ENCODE data around the gene NCR3LG1. TPM values are rescaled to one million over a fixed set of nuclear protein-coding genes. Genes with fewer than 3 reads are reported as not detected.

NCR3LG1 gene
- total and polyA plus RNA-seq, 7 experiments from 2014 or later, result 0.70 to 2.9 (median 2.3) TPM; not detected in 2

- Histone ChIP-seq H3K9me3 (ENCODE audit: control insufficient read depth in 2 of 3, low read length in 3 of 3) (no peaks in the 10 kb centered on the region), H3K4me3 (ENCODE audit: low read length) (no peak overlapping the region), H3K27ac (ENCODE audit: low read depth, low read length) (no peak overlapping the region), H3K4me1 (ENCODE audit: control insufficient read depth in 2 of 2, insufficient read depth in 2 of 2, low read length in 2 of 2) (no peaks in the 10 kb centered on the region), H3K27me3 (ENCODE audit: control insufficient read depth in 2 of 2, insufficient read depth in 2 of 2, low read length in 2 of 2) (no peaks in the 10 kb centered on the region), H3K36me3 (ENCODE audit: control insufficient read depth in 2 of 3, insufficient read depth in 3 of 3, low read length in 3 of 3) (no peaks in the 10 kb centered on the region)
- Mint-ChIP-seq H3K27me3 (peaks cover 0 to 11% (median 0%) of the 10 kb centered on the region in 5 donors), H3K4me1 (peaks cover 0 to 10% (median 0%) of the 10 kb centered on the region in 7 donors), H3K27ac (no peak overlapping the region), H3K36me3 (no peaks in the 10 kb centered on the region), H3K9me3 (no peaks in the 10 kb centered on the region), H3K4me3 (no peak overlapping the region)
- CTCF ChIA-PET, result no interaction called here
- POLR2A ChIA-PET, result no interaction called here
- intact Hi-C loops (cut with micrococcal nuclease), result no loop called here
- no peak for DNase-seq
- ATAC-seq, result no peak
Observed at GRCh38 chr11:17406082-17406817, 54.6 kb downstream of the NCR3LG1 start.

- Histone ChIP-seq H3K27me3 (ENCODE audit: control insufficient read depth in 2 of 2, insufficient read depth in 2 of 2, low read length in 2 of 2) (no peaks in the 10 kb centered on the region), H3K4me1 (ENCODE audit: control insufficient read depth in 2 of 2, insufficient read depth in 2 of 2, low read length in 2 of 2) (no peaks in the 10 kb centered on the region), H3K9me3 (ENCODE audit: control insufficient read depth in 2 of 3, low read length in 3 of 3) (no peaks in the 10 kb centered on the region), H3K27ac (ENCODE audit: low read depth, low read length) (no peak overlapping the region), H3K4me3 (ENCODE audit: low read length) (no peak overlapping the region), H3K36me3 (ENCODE audit: control insufficient read depth in 2 of 3, insufficient read depth in 3 of 3, low read length in 3 of 3) (no peaks in the 10 kb centered on the region)
- no peak for DNase-seq
- intact Hi-C loops (cut with micrococcal nuclease), result no loop called here
- H3K27me3 Mint-ChIP-seq, result peaks cover 0 to 11% (median 0%) of the 10 kb centered on the region in 5 donors
- H3K4me1 Mint-ChIP-seq, result peaks cover 0 to 12% (median 0%) of the 10 kb centered on the region in 7 donors
- H3K9me3 Mint-ChIP-seq, result no peaks in the 10 kb centered on the region
- no peak overlapping the region for H3K4me3 Mint-ChIP-seq
- ChIA-PET POLR2A (no interaction called here), CTCF (no interaction called here)
- ATAC-seq, result no peak
- no peaks in the 10 kb centered on the region for H3K36me3 Mint-ChIP-seq
- H3K27ac Mint-ChIP-seq, result peak overlapping the region in 1 of 9 donors; percentile 41
Observed at GRCh38 chr11:17406818-17407149, 55.2 kb downstream of the NCR3LG1 start.

GRCh38 chr11:17407575-17407974, 56.0 kb downstream of the NCR3LG1 start:
- no peak overlapping the region for H3K27ac ChIP-seq (ENCODE audit: low read depth, low read length)
- no peak overlapping the region for H3K4me3 ChIP-seq (ENCODE audit: low read length)
- no peak for DNase-seq
- intact Hi-C loops (cut with micrococcal nuclease), result no loop called here
- ChIA-PET CTCF (no interaction called here), POLR2A (no interaction called here)
- no peak for ATAC-seq
- H3K36me3 Mint-ChIP-seq, result no peaks in the 10 kb centered on the region
- H3K27me3 ChIP-seq (ENCODE audit: control insufficient read depth in 2 of 2, insufficient read depth in 2 of 2, low read length in 2 of 2), result no peaks in the 10 kb centered on the region
- peaks cover 0 to 15% (median 0%) of the 10 kb centered on the region in 7 donors for H3K4me1 Mint-ChIP-seq
- H3K9me3 Mint-ChIP-seq, result no peaks in the 10 kb centered on the region
- no peaks in the 10 kb centered on the region for H3K36me3 ChIP-seq (ENCODE audit: control insufficient read depth in 2 of 3, insufficient read depth in 3 of 3, low read length in 3 of 3)
- no peaks in the 10 kb centered on the region for H3K9me3 ChIP-seq (ENCODE audit: control insufficient read depth in 2 of 3, low read length in 3 of 3)
- no peak overlapping the region for H3K27ac Mint-ChIP-seq
- peaks cover 0 to 11% (median 2%) of the 10 kb centered on the region in 5 donors for H3K27me3 Mint-ChIP-seq
- H3K4me1 ChIP-seq (ENCODE audit: control insufficient read depth in 2 of 2, insufficient read depth in 2 of 2, low read length in 2 of 2), result no peaks in the 10 kb centered on the region
- no peak overlapping the region for H3K4me3 Mint-ChIP-seq

GRCh38 chr11:17408026-17408425, 56.4 kb downstream of the NCR3LG1 start:
- Mint-ChIP-seq H3K27ac (no peak overlapping the region), H3K4me3 (no peak overlapping the region), H3K36me3 (no peaks in the 10 kb centered on the region), H3K27me3 (peaks cover 0 to 11% (median 2%) of the 10 kb centered on the region in 5 donors), H3K4me1 (peaks cover 0 to 18% (median 0%) of the 10 kb centered on the region in 7 donors), H3K9me3 (no peaks in the 10 kb centered on the region)
- ChIA-PET CTCF (no interaction called here), POLR2A (no interaction called here)
- no peak overlapping the region for H3K4me3 ChIP-seq (ENCODE audit: low read length)
- H3K27ac ChIP-seq (ENCODE audit: low read depth, low read length), result no peak overlapping the region
- intact Hi-C loops (cut with micrococcal nuclease), result no loop called here
- H3K36me3 ChIP-seq (ENCODE audit: control insufficient read depth in 2 of 3, insufficient read depth in 3 of 3, low read length in 3 of 3), result no peaks in the 10 kb centered on the region
- ATAC-seq, result no peak
- H3K4me1 ChIP-seq (ENCODE audit: control insufficient read depth in 2 of 2, insufficient read depth in 2 of 2, low read length in 2 of 2), result no peaks in the 10 kb centered on the region
- H3K27me3 ChIP-seq (ENCODE audit: control insufficient read depth in 2 of 2, insufficient read depth in 2 of 2, low read length in 2 of 2), result no peaks in the 10 kb centered on the region
- H3K9me3 ChIP-seq (ENCODE audit: control insufficient read depth in 2 of 3, low read length in 3 of 3), result no peaks in the 10 kb centered on the region
- no peak for DNase-seq

GRCh38 chr11:17408641-17409040, 57.0 kb downstream of the NCR3LG1 start:
- H3K4me1 ChIP-seq (ENCODE audit: control insufficient read depth in 2 of 2, insufficient read depth in 2 of 2, low read length in 2 of 2), result no peaks in the 10 kb centered on the region
- DNase-seq (no peak), ATAC-seq (no peak)
- no peak overlapping the region for H3K4me3 ChIP-seq (ENCODE audit: low read length)
- Mint-ChIP-seq H3K9me3 (no peaks in the 10 kb centered on the region), H3K4me3 (no peak overlapping the region), H3K36me3 (no peaks in the 10 kb centered on the region), H3K4me1 (peaks cover 0 to 23% (median 0%) of the 10 kb centered on the region in 7 donors), H3K27me3 (peaks cover 0 to 11% (median 4%) of the 10 kb centered on the region in 5 donors), H3K27ac (no peak overlapping the region)
- CTCF ChIA-PET, result no interaction called here
- H3K36me3 ChIP-seq (ENCODE audit: control insufficient read depth in 2 of 3, insufficient read depth in 3 of 3, low read length in 3 of 3), result no peaks in the 10 kb centered on the region
- POLR2A ChIA-PET, result interaction anchor here (0.8 kb wide), 1 partner anchor 108 kb away, joined by 3 read pairs; no protein-coding TSS in a partner anchor
- no peaks in the 10 kb centered on the region for H3K27me3 ChIP-seq (ENCODE audit: control insufficient read depth in 2 of 2, insufficient read depth in 2 of 2, low read length in 2 of 2)
- intact Hi-C loops (cut with micrococcal nuclease), result no loop called here
- no peak overlapping the region for H3K27ac ChIP-seq (ENCODE audit: low read depth, low read length)
- H3K9me3 ChIP-seq (ENCODE audit: control insufficient read depth in 2 of 3, low read length in 3 of 3), result no peaks in the 10 kb centered on the region

GRCh38 chr11:17410606-17411379, 59.2 kb downstream of the NCR3LG1 start:
- DNase-seq, result no peak
- H3K9me3 ChIP-seq (ENCODE audit: control insufficient read depth in 2 of 3, low read length in 3 of 3), result no peaks in the 10 kb centered on the region
- POLR2A ChIA-PET, result no interaction called here
- Mint-ChIP-seq H3K27ac (no peak overlapping the region), H3K4me1 (peaks cover 0 to 37% (median 4%) of the 10 kb centered on the region in 7 donors), H3K36me3 (no peaks in the 10 kb centered on the region), H3K4me3 (no peak overlapping the region), H3K27me3 (peaks cover 0 to 15% (median 8%) of the 10 kb centered on the region in 5 donors), H3K9me3 (no peaks in the 10 kb centered on the region)
- H3K4me3 ChIP-seq (ENCODE audit: low read length), result no peak overlapping the region
- no peak overlapping the region for H3K27ac ChIP-seq (ENCODE audit: low read depth, low read length)
- no peaks in the 10 kb centered on the region for H3K36me3 ChIP-seq (ENCODE audit: control insufficient read depth in 2 of 3, insufficient read depth in 3 of 3, low read length in 3 of 3)
- ATAC-seq, result no peak
- intact Hi-C loops (cut with micrococcal nuclease), result no loop called here
- H3K27me3 ChIP-seq (ENCODE audit: control insufficient read depth in 2 of 2, insufficient read depth in 2 of 2, low read length in 2 of 2), result no peaks in the 10 kb centered on the region
- H3K4me1 ChIP-seq (ENCODE audit: control insufficient read depth in 2 of 2, insufficient read depth in 2 of 2, low read length in 2 of 2), result no peaks in the 10 kb centered on the region
- CTCF ChIA-PET, result interaction anchor here (1.3 kb wide), 1 partner anchor 29 kb away, joined by 3 read pairs; no protein-coding TSS in a partner anchor

Data from naive thymus-derived CD4-positive, alpha-beta T cell (primary cell).